ENCODE measurements around the gene CACNA2D3.

The CACNA2D3 gene

DNA sequence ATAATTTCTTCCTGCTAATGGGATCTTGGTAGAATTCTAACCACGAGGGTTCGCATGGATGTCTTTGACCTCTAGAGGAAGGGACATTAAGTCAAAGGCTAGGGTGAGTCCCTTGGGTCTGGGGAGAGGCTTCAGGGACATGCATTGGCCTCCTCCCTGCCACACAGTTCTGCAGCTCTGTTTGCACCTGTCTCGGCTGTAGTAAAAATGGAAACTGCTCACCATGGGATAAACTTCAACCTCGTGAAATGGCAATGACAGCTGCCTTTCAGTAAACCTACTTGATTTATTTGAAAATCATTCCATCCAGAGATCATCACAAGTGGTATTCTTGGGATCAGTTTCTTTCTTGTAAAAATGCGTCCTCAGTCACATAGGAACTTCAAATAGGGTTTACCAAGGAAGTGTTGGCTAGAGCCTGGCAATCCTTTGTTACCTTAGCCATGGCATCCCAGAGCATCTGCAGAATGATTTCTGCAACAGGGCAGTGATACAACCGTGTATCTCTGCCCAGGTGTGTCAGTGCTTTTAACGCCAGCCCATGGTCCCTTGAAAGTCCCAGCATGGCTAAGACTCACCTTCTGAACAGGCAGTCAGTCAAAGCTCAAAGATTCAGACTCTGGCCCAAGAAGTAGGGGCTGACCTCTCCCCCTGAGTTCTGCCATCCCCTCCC lies 819.5 kb downstream of the CACNA2D3 start:
- Histone ChIP-seq H3K4me3 (ENCODE audit: low read depth, low read length) (no peak overlapping the region), H3K27ac (no peak overlapping the region), H3K27me3 (ENCODE audit: insufficient read depth, low read depth, severe bottlenecking) (no peaks in the 10 kb centered on the region), H3K36me3 (no peaks in the 10 kb centered on the region), H3K9me3 (ENCODE audit: severe bottlenecking) (no peaks in the 10 kb centered on the region)
- TF ChIP-seq, protein P1, sequence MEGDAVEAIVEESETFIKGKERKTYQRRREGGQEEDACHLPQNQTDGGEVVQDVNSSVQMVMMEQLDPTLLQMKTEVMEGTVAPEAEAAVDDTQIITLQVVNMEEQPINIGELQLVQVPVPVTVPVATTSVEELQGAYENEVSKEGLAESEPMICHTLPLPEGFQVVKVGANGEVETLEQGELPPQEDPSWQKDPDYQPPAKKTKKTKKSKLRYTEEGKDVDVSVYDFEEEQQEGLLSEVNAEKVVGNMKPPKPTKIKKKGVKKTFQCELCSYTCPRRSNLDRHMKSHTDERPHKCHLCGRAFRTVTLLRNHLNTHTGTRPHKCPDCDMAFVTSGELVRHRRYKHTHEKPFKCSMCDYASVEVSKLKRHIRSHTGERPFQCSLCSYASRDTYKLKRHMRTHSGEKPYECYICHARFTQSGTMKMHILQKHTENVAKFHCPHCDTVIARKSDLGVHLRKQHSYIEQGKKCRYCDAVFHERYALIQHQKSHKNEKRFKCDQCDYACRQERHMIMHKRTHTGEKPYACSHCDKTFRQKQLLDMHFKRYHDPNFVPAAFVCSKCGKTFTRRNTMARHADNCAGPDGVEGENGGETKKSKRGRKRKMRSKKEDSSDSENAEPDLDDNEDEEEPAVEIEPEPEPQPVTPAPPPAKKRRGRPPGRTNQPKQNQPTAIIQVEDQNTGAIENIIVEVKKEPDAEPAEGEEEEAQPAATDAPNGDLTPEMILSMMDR (IDR thresholded peaks at IDR 0.05; ENCODE audit: low read depth, low read length): no peak
- no peak for DNase-seq

GRCh38 chr3:54949491-54950044 lies 827.2 kb downstream of the CACNA2D3 start:
- Histone ChIP-seq H3K27ac (no peak overlapping the region), H3K4me3 (ENCODE audit: low read depth, low read length) (no peak overlapping the region), H3K9me3 (ENCODE audit: severe bottlenecking) (no peaks in the 10 kb centered on the region), H3K27me3 (ENCODE audit: insufficient read depth, low read depth, severe bottlenecking) (no peaks in the 10 kb centered on the region), H3K36me3 (no peaks in the 10 kb centered on the region)
- DNase-seq: no peak
- TF ChIP-seq, protein P1 (IDR thresholded peaks at IDR 0.05; ENCODE audit: low read depth, low read length): no peak

DNA sequence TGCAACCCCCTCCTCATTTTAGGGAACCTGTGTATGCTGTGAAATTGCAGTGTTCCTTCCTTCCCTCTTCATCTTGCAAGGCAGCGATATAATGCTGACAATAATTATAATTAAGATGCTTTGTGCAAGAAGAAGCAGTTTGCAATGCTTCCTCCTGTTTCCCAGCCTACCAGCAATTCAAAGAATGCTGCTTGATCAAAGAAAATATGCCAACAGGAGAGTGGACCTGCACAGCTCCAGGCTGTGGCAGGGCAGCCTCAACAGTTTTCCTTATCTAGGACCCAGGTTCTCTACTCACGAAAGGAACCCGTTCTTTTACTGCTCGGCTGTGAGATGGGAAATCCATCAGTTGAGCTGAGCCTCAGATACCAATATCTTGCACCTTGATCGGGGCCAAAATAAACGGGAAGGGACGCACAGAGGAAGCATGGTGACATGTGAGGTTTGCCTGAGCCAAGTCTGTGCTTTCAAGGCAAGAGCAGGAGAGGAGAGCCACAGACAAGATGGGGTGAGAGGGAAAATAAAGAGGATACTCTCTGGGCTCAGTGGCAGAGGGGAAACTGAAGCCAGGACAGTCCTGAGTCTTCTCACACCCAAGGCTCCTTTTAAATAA lies 828.1 kb downstream of the CACNA2D3 start:
- no peaks in the 10 kb centered on the region for H3K9me3 ChIP-seq (ENCODE audit: severe bottlenecking)
- no peak overlapping the region for H3K4me3 ChIP-seq (ENCODE audit: low read depth, low read length)
- H3K27me3 ChIP-seq (ENCODE audit: insufficient read depth, low read depth, severe bottlenecking): no peaks in the 10 kb centered on the region
- TF ChIP-seq, protein P1 (IDR thresholded peaks at IDR 0.05; ENCODE audit: low read depth, low read length): no peak
- DNase-seq: no peak
- no peaks in the 10 kb centered on the region for H3K36me3 ChIP-seq
- H3K27ac ChIP-seq: no peak overlapping the region

- H3K27ac ChIP-seq: no peak overlapping the region
- no peaks in the 10 kb centered on the region for H3K27me3 ChIP-seq (ENCODE audit: insufficient read depth, low read depth, severe bottlenecking)
- no peaks in the 10 kb centered on the region for H3K36me3 ChIP-seq
- no peaks in the 10 kb centered on the region for H3K9me3 ChIP-seq (ENCODE audit: severe bottlenecking)
- H3K4me3 ChIP-seq (ENCODE audit: low read depth, low read length): no peak overlapping the region
- TF ChIP-seq, protein P1 (IDR thresholded peaks at IDR 0.05; ENCODE audit: low read depth, low read length): peak; percentile 77
- peak; percentile 70 for DNase-seq
These were observed 829.1 kb downstream of the CACNA2D3 start for GRCh38 chr3:54951405-54951804.

- Histone ChIP-seq H3K4me3 (ENCODE audit: low read depth, low read length) (no peak overlapping the region), H3K9me3 (ENCODE audit: severe bottlenecking) (no peaks in the 10 kb centered on the region), H3K27ac (no peak overlapping the region), H3K36me3 (no peaks in the 10 kb centered on the region), H3K27me3 (ENCODE audit: insufficient read depth, low read depth, severe bottlenecking) (no peaks in the 10 kb centered on the region)
- DNase-seq: no peak
- TF ChIP-seq, protein P1 (IDR thresholded peaks at IDR 0.05; ENCODE audit: low read depth, low read length): no peak
These were observed 831.7 kb downstream of the CACNA2D3 start for GRCh38 chr3:54954022-54954421.

Measured in WERI-Rb-1 (cell line).